H9 (cell line): ENCODE data around the gene SIX1. TPM values are rescaled to one million over a fixed set of nuclear protein-coding genes. Genes with fewer than 3 reads are reported as not detected.

ENCODE experiments used
- DNase-seq: peaks from one replicate; pipeline ENCODE4 v3.0.0-alpha.2; 2017
- H2AFZ ChIP-seq: one replicate; pipeline ENCODE4 v1.6.1; 2013; ENCODE audit warnings: mild to moderate bottlenecking, low read length, control low read depth, moderate library complexity
- H2AK5ac ChIP-seq: 2 replicates; pipeline ENCODE4 v1.6.1; 2013; ENCODE audit warnings: low read length, control low read depth, mixed read lengths; ENCODE audit not compliant: insufficient read length
- H2BK120ac ChIP-seq: one replicate; pipeline ENCODE4 v1.6.1; 2013; ENCODE audit warnings: low read depth, mild to moderate bottlenecking, low read length, control low read depth, inconsistent platforms; ENCODE audit not compliant: poor library complexity, severe bottlenecking
- H2BK12ac ChIP-seq: 2 replicates; pipeline ENCODE4 v1.6.1; 2013; ENCODE audit warnings: low read length, control low read depth, mixed read lengths, low read depth; ENCODE audit not compliant: insufficient read length
- H2BK15ac ChIP-seq: 2 replicates; pipeline ENCODE4 v1.6.1; 2013; ENCODE audit warnings: low read depth, low read length, control low read depth
- H2BK20ac ChIP-seq: one replicate; pipeline ENCODE4 v1.6.1; 2013; ENCODE audit warnings: low read depth, mild to moderate bottlenecking, low read length, control low read depth, inconsistent platforms; ENCODE audit not compliant: poor library complexity, severe bottlenecking
- H2BK5ac ChIP-seq: 2 replicates; pipeline ENCODE4 v1.6.1; 2013; ENCODE audit warnings: low read length, control low read depth, mixed read lengths; ENCODE audit not compliant: insufficient read length
- H3K14ac ChIP-seq: 2 replicates; pipeline ENCODE4 v1.6.1; 2013; ENCODE audit warnings: low read length, control low read depth; ENCODE audit not compliant: insufficient read depth
- H3K18ac ChIP-seq: 2 replicates; pipeline ENCODE4 v1.6.1; 2013; ENCODE audit warnings: low read depth, mild to moderate bottlenecking, mixed read lengths, low read length, control low read depth; ENCODE audit not compliant: insufficient read length
- H3K23ac ChIP-seq: 2 replicates; pipeline ENCODE4 v1.6.1; 2013; ENCODE audit warnings: low read length, control low read depth, mixed read lengths, low read depth; ENCODE audit not compliant: insufficient read length
- H3K23me2 ChIP-seq: 2 replicates; pipeline ENCODE4 v1.6.1; 2013; ENCODE audit warnings: low read depth, mild to moderate bottlenecking, mixed read lengths, low read length, control low read depth; ENCODE audit not compliant: insufficient read length, poor library complexity, severe bottlenecking
- H3K27ac ChIP-seq: 2 replicates; pipeline ENCODE4 v1.5.1; 2013; ENCODE audit warnings: low read length, control low read depth, mixed read lengths, low read depth; ENCODE audit not compliant: insufficient read length
- H3K27me3 ChIP-seq: 2 replicates; pipeline ENCODE4 v1.6.1; 2013; ENCODE audit warnings: low read length, control low read depth, inconsistent platforms; ENCODE audit not compliant: insufficient read depth
- H3K4ac ChIP-seq: 2 replicates; pipeline ENCODE4 v1.6.1; 2013; ENCODE audit warnings: low read depth, mild to moderate bottlenecking, control low read depth, inconsistent platforms, low read length, moderate library complexity
- H3K4me1 ChIP-seq: 2 replicates; pipeline ENCODE4 v1.6.1; 2013; ENCODE audit warnings: low read length, control low read depth, inconsistent platforms; ENCODE audit not compliant: insufficient read depth
- H3K4me2 ChIP-seq: 2 replicates; pipeline ENCODE4 v1.6.1; 2013; ENCODE audit warnings: low read length, control low read depth, mixed read lengths; ENCODE audit not compliant: insufficient read length, insufficient read depth
- H3K56ac ChIP-seq: 2 replicates; pipeline ENCODE4 v1.6.1; 2013; ENCODE audit warnings: low read depth, mild to moderate bottlenecking, mixed read lengths, low read length, control low read depth; ENCODE audit not compliant: insufficient read length
- H3K79me1 ChIP-seq: 2 replicates; pipeline ENCODE4 v1.6.1; 2013; ENCODE audit warnings: low read depth, mild to moderate bottlenecking, moderate library complexity, low read length, control low read depth, inconsistent platforms; ENCODE audit not compliant: insufficient read depth, poor library complexity, severe bottlenecking
- H3K79me2 ChIP-seq: 2 replicates; pipeline ENCODE4 v1.6.1; 2013; ENCODE audit warnings: low read length, control low read depth, inconsistent platforms; ENCODE audit not compliant: insufficient read depth
- H3K9ac ChIP-seq: 2 replicates; pipeline ENCODE4 v1.6.1; 2013; ENCODE audit warnings: low read length, control low read depth, mixed read lengths; ENCODE audit not compliant: insufficient read length; ENCODE audit errors: extremely low read depth
- H3K9me3 ChIP-seq: one replicate; pipeline ENCODE4 v1.6.1; 2013; ENCODE audit warnings: low read depth, low read length, inconsistent platforms; ENCODE audit not compliant: control insufficient read depth
- H3T11ph ChIP-seq: one replicate; pipeline ENCODE4 v1.6.1; 2013; ENCODE audit warnings: mild to moderate bottlenecking, low read length, control low read depth, inconsistent platforms
- H4K20me1 ChIP-seq: one replicate; pipeline ENCODE4 v1.6.1; 2013; ENCODE audit not compliant: control insufficient read depth, insufficient read length, insufficient read depth
- H4K5ac ChIP-seq: 2 replicates; pipeline ENCODE4 v1.6.1; 2013; ENCODE audit warnings: low read depth, mild to moderate bottlenecking, mixed read lengths, low read length, control low read depth; ENCODE audit not compliant: insufficient read length
- H4K8ac ChIP-seq: replicated peaks from 2 replicates; pipeline ENCODE4 v1.6.1; 2013; ENCODE audit warnings: low read length, control low read depth, mixed read lengths, low read depth; ENCODE audit not compliant: insufficient read length
- H4K91ac ChIP-seq: 2 replicates; pipeline ENCODE4 v1.6.1; 2013; ENCODE audit warnings: low read depth, mild to moderate bottlenecking, moderate library complexity, mixed read lengths, low read length, control low read depth; ENCODE audit not compliant: insufficient read length
- H3K27ac Mint-ChIP-seq, 3 experiments: 2 replicates in 2 of 3; 3 replicates in 1 of 3; pipeline ENCODE4 v1.8.0; 2020 to 2021; ENCODE audit warnings: mixed read lengths in 3 of 3, mild to moderate bottlenecking in 1 of 3, moderate library complexity in 1 of 3
- H3K27me3 Mint-ChIP-seq: 2 replicates; pipeline ENCODE4 v1.8.0; 2021; ENCODE audit warnings: low read depth, mild to moderate bottlenecking, moderate library complexity, mixed read lengths
- H3K36me3 Mint-ChIP-seq, 3 experiments: 2 replicates in 2 of 3; 3 replicates in 1 of 3; pipeline ENCODE4 v1.8.0; 2020 to 2021; ENCODE audit warnings: low read depth in 3 of 3, mixed read lengths in 3 of 3; ENCODE audit not compliant: insufficient read depth in 1 of 3
- H3K4me1 Mint-ChIP-seq, 2 experiments: 2 replicates each; pipeline ENCODE4 v1.8.0; 2020; ENCODE audit warnings: mixed read lengths in 2 of 2
- H3K4me3 Mint-ChIP-seq, 2 experiments: 2 replicates in 1 of 2; 3 replicates in 1 of 2; pipeline ENCODE4 v1.8.0; 2020 to 2021; ENCODE audit warnings: mild to moderate bottlenecking in 2 of 2, mixed read lengths in 2 of 2, moderate library complexity in 1 of 2
- H3K9me3 Mint-ChIP-seq, 2 experiments: 2 replicates in 1 of 2; 3 replicates in 1 of 2; pipeline ENCODE4 v1.8.0; 2020; ENCODE audit warnings: mild to moderate bottlenecking in 2 of 2, mixed read lengths in 2 of 2, moderate library complexity in 1 of 2
- CTCF ChIP-seq: fragments of 200-600 bp; sonication (generic); conservative IDR thresholded peaks from 3 replicates; pipeline ENCODE4 v1.8.0; 2021; ENCODE audit warnings: antibody characterized with exemption, mild to moderate bottlenecking
- total RNA-seq: library from RNA; stranded (reverse); gene quantifications from 2 replicates; pipeline ENCODE4 v1.2.1, GENCODE V29; 2021

The SIX1 gene
- total RNA-seq, 1 experiment from 2014 or later, result 0.17 TPM

GRCh38 chr14:60681271-60681670 lies 32.0 kb upstream of the SIX1 start:
- Histone ChIP-seq H3K4ac (no peak overlapping the region), H3K9me3 (no peaks in the 10 kb centered on the region), H4K5ac (no peak overlapping the region), H3K4me1 (peaks cover 4% of the 10 kb centered on the region; the same call in 1 of the 2 replicates), H3K79me2 (no peaks in the 10 kb centered on the region), H3K23ac (no peak overlapping the region), H2BK120ac (no peak overlapping the region), H4K8ac (no peak overlapping the region), H3K4me2 (no peak overlapping the region), H3K56ac (no peak overlapping the region), H3T11ph (no peak overlapping the region), H2BK20ac (no peak overlapping the region), H2AK5ac (no peak overlapping the region), H3K18ac (no peak overlapping the region), H3K79me1 (no peaks in the 10 kb centered on the region), H2AFZ (no peak overlapping the region), H3K14ac (no peak overlapping the region), H3K9ac (no peak overlapping the region), H3K27ac (no peak overlapping the region), H3K27me3 (no peaks in the 10 kb centered on the region), H2BK12ac (no peak overlapping the region), H4K20me1 (no peaks in the 10 kb centered on the region), H4K91ac (no peak overlapping the region), H3K23me2 (no peaks in the 10 kb centered on the region), H2BK15ac (no peak overlapping the region), H2BK5ac (no peak overlapping the region)
- peaks cover 29 to 31% of the 10 kb centered on the region in 2 experiments for H3K4me1 Mint-ChIP-seq
- TF ChIP-seq CTCF, result no peak
- peaks cover 4% of the 10 kb centered on the region for H3K27me3 Mint-ChIP-seq
- no peak for DNase-seq
- H3K36me3 Mint-ChIP-seq, result no peaks in the 10 kb centered on the region
- H3K9me3 Mint-ChIP-seq, result peaks cover 2 to 3% of the 10 kb centered on the region in 2 experiments; a peak in 1 of 5 replicates
- H3K4me3 Mint-ChIP-seq, result no peak overlapping the region
- H3K27ac Mint-ChIP-seq, result no peak overlapping the region
